Mucosa of descending colon (tissue), 3 donors: ENCODE results near the gene PPDPF. TPM values are rescaled to one million over a fixed set of nuclear protein-coding genes. Genes with fewer than 3 reads are reported as not detected.
"Not testable (repeated sequence)": the region's sequence is repeated elsewhere in the genome, so short reads cannot be mapped to it uniquely, and the experiment has no call there.

Experiments used
- ATAC-seq: fragments of 200-7000 bp; cut with Tn5 transposase; one replicate; pipeline ENCODE4 v1.9.1; 2020; ENCODE audit warnings: mild to moderate bottlenecking, moderate library complexity
- DNase-seq, 3 donors: peaks; one replicate each; pipeline ENCODE4 v3.0.0-alpha.2; 2020
- H3K36me3 ChIP-seq: fragments of 200-600 bp; one replicate; pipeline ENCODE4 v1.8.0; 2021; ENCODE audit warnings: low read depth, mild to moderate bottlenecking
- H3K4me1 ChIP-seq: fragments of 200-600 bp; one replicate; pipeline ENCODE4 v1.8.0; 2021; ENCODE audit warnings: low read depth, mild to moderate bottlenecking
- H3K4me3 ChIP-seq: fragments of 200-600 bp; one replicate; pipeline ENCODE4 v1.8.0; 2021; ENCODE audit warnings: mild to moderate bottlenecking
- H3K9me3 ChIP-seq: fragments of 200-600 bp; one replicate; pipeline ENCODE4 v1.8.0; 2021; ENCODE audit warnings: mild to moderate bottlenecking
- CTCF ChIP-seq: fragments of 200-600 bp; IDR thresholded peaks from one replicate; pipeline ENCODE4 v1.8.0; 2022; ENCODE audit warnings: antibody characterized with exemption, mild to moderate bottlenecking
- intact Hi-C, 2 donors: fragments of 100-400 bp; cut with DNase I in 1 of 2; cut with micrococcal nuclease in 1 of 2; formaldehyde crosslinking; loops; one replicate each; pipeline versions ENCODE4 v1.11.0 to v1.11.1; 2022; cut with DNase I, micrococcal nuclease
- total RNA-seq, 3 donors: library from RNA; stranded (reverse); fragmentation: NEBNext Ultra II Directional in 2 of 3; extraction: Animal tissue kit (Norgen Biotek cat#: 25700) in 2 of 3; gene quantifications; one replicate each; pipeline versions ENCODE4 v1.2.1 to v1.2.4, GENCODE V29; 2021 to 2023
- donor health status: DM: no; HTN: no; CAD: no; lungs with moderate emphysema.
- donor health status: DM: no; HTN: no; CAD: no.
- donor health status: DM: no; HTN: yes; CAD: no.

Gene PPDPF
- total RNA-seq, 3 donors from 2014 or later: 263 to 672 (median 537) TPM

- intact Hi-C loops: no loop called here
- TF ChIP-seq CTCF: no peak
Observed at GRCh38 chr20:63473555-63474449, 46.8 kb upstream of the PPDPF start.

GRCh38 chr20:63475209-63475608 is 45.4 kb upstream of the PPDPF start:
- no peak for DNase-seq
- no peak for TF ChIP-seq CTCF
- Histone ChIP-seq H3K4me1 (peaks cover 5% of the 10 kb centered on the region), H3K36me3 (no peaks in the 10 kb centered on the region), H3K4me3 (no peak overlapping the region), H3K9me3 (no peaks in the 10 kb centered on the region)
- intact Hi-C loops: no loop called here
- no peak for ATAC-seq

More at GRCh38 chr20:63473555-63474449, 46.8 kb upstream of the PPDPF start:
- DNase-seq (no peak), ATAC-seq (no peak)
- Histone ChIP-seq H3K4me3 (no peak overlapping the region), H3K9me3 (no peaks in the 10 kb centered on the region), H3K36me3 (no peaks in the 10 kb centered on the region), H3K4me1 (peaks cover 5% of the 10 kb centered on the region)

GRCh38 chr20:63477061-63477616 is 43.4 kb upstream of the PPDPF start:
- peaks cover 2% of the 10 kb centered on the region for H3K4me1 ChIP-seq
- ATAC-seq (no peak), DNase-seq (no peak)
- intact Hi-C loops: no loop called here
- no peaks in the 10 kb centered on the region for H3K36me3 ChIP-seq
- no peak for TF ChIP-seq CTCF
- no peaks in the 10 kb centered on the region for H3K9me3 ChIP-seq
- H3K4me3 ChIP-seq: no peak overlapping the region

- Histone ChIP-seq H3K36me3 (no peaks in the 10 kb centered on the region), H3K4me1 (no peaks in the 10 kb centered on the region), H3K4me3 (no peak overlapping the region), H3K9me3 (no peaks in the 10 kb centered on the region)
- no peak for TF ChIP-seq CTCF
- no peak for DNase-seq
- intact Hi-C loops: no loop called here
- ATAC-seq: no peak
Observed at GRCh38 chr20:63477944-63478343, 42.6 kb upstream of the PPDPF start.

GRCh38 chr20:63478346-63479302 is 41.9 kb upstream of the PPDPF start:
- intact Hi-C loops: no loop called here
- H3K4me1 ChIP-seq: no peaks in the 10 kb centered on the region
- no peaks in the 10 kb centered on the region for H3K9me3 ChIP-seq
- TF ChIP-seq CTCF: no peak
- no peaks in the 10 kb centered on the region for H3K36me3 ChIP-seq
- no peak overlapping the region for H3K4me3 ChIP-seq
- no peak for DNase-seq
- no peak for ATAC-seq

GRCh38 chr20:63479695-63480419 is 40.7 kb upstream of the PPDPF start:
- peak; percentile 33 for ATAC-seq
- H3K36me3 ChIP-seq, H3K9me3 ChIP-seq, DNase-seq, H3K4me3 ChIP-seq, intact Hi-C loops, H3K4me1 ChIP-seq: not testable (repeated sequence)
